Measurements from ENCODE around the gene ATR. TPM values are rescaled to one million over a fixed set of nuclear protein-coding genes. Genes with fewer than 3 reads are reported as not detected.

The ATR gene
- 10 to 100 TPM; 35.6 to 36.1 TPM for total RNA-seq

DNA sequence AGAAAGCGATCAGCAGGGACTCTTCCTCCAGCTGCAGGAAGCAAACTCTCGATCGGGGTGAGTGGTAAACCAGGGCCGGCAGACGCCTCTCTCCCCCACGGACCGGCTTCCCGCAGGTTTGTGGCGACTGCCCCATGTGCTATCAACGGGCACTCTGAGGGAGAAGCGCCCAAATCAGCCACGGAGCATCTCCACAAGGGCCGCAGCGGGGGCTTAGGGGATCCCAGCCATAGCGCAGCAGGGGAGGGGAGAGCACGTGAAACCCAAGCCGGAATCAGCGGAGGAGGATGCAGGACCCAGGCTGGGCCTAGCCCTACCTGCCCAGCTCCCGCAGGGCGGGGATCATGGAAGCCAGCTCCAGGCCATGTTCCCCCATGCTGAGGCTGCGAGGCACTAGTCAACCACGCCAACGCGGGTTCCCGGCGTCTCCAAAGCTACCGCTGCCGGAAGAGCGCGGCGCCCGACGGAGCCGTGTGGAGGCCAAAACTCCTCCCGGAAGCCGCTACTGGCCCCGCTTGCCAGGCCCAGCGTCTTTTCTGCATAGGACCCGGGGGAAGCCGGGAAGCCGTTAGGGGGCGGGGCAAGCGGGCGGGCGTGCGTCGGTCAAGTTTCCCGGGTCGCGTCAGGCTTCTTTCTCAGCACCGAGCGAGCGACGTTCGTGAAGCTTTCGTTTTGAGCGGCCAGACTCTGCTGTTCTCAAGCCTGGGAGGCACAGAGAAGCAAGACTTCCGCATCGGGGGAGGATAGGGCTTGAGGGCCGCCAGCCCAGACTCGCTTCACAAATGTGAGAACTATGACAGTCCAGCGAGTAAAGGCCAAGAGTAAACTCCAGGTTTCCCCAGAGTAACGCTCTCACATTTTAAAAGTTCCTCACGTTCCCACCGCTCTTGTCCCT lies at the start of gene ATR:
Gene ATR (minus strand): TSS at position 405 of the 895 bp plus-strand sequence. CDS start 29 bp downstream, at position 376.
- intact Hi-C loops (cut with DNase I) = loop anchor here (1.0 to 2.0 kb wide), 2 partner anchors 130 to 423 kb away; partner anchors contain the start of genes U2SURP and XRN1
- no peaks in the 10 kb centered on the region for H3K9me3 ChIP-seq
- no peaks in the 10 kb centered on the region for H3K27me3 ChIP-seq (replicated peaks; ENCODE audit: insufficient read depth)
- H3K4me1 ChIP-seq (replicated peaks) = no peaks in the 10 kb centered on the region
- WGBS = under 1% methylated on average over 52 of the region's 65 CpGs
- no peaks in the 10 kb centered on the region for H3K36me3 ChIP-seq
- TF ChIP-seq POLR2A (IDR thresholded peaks at IDR 0.05) (peak; percentile 75), POLR2AphosphoS5 (IDR thresholded peaks at IDR 0.05) (peak; percentile 98)
- TF ChIP-seq, protein P1, sequence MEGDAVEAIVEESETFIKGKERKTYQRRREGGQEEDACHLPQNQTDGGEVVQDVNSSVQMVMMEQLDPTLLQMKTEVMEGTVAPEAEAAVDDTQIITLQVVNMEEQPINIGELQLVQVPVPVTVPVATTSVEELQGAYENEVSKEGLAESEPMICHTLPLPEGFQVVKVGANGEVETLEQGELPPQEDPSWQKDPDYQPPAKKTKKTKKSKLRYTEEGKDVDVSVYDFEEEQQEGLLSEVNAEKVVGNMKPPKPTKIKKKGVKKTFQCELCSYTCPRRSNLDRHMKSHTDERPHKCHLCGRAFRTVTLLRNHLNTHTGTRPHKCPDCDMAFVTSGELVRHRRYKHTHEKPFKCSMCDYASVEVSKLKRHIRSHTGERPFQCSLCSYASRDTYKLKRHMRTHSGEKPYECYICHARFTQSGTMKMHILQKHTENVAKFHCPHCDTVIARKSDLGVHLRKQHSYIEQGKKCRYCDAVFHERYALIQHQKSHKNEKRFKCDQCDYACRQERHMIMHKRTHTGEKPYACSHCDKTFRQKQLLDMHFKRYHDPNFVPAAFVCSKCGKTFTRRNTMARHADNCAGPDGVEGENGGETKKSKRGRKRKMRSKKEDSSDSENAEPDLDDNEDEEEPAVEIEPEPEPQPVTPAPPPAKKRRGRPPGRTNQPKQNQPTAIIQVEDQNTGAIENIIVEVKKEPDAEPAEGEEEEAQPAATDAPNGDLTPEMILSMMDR (IDR thresholded peaks at IDR 0.05) = peak in 2 of 4 experiments; percentile 27 to 28
- peak; percentile 96 for DNase-seq (ENCODE audit: low spot score)
- H3K4me3 ChIP-seq = peak within 1 kb of the TSS; percentile 71 to 82
- H3K27ac ChIP-seq = peak within 1 kb of the TSS; percentile 88 to 95

DNA sequence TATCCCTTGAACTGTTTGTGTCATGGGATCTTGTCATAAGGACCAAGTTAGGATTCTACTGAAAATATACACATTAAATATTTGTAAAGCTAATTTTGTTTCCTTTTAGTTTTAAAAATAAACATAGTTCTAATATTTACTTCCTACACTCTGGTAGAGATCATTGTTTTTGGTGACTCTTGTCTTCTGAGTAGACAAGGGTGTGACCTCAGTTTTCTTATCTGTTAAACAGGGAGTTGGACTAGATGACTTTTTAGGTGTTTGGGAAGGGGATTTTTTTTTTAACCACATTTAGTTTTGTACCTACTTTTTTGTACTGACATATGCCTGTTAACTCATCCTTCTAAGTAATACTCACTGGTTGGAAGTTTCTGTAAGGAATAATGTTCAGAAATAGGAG lies 48.4 kb upstream of the ATR start:
- H3K4me3 ChIP-seq = no peak overlapping the region
- H3K4me1 ChIP-seq (replicated peaks) = no peaks in the 10 kb centered on the region
- H3K27me3 ChIP-seq (replicated peaks; ENCODE audit: insufficient read depth) = no peaks in the 10 kb centered on the region
- no peak overlapping the region for H3K27ac ChIP-seq
- TF ChIP-seq POLR2AphosphoS5 (IDR thresholded peaks at IDR 0.05) (no peak), POLR2A (IDR thresholded peaks at IDR 0.05) (no peak)
- TF ChIP-seq, protein P1 (IDR thresholded peaks at IDR 0.05) = no peak
- DNase-seq (ENCODE audit: low spot score) = no peak
- no peaks in the 10 kb centered on the region for H3K36me3 ChIP-seq
- intact Hi-C loops (cut with DNase I) = no loop called here
- H3K9me3 ChIP-seq = no peaks in the 10 kb centered on the region

DNA sequence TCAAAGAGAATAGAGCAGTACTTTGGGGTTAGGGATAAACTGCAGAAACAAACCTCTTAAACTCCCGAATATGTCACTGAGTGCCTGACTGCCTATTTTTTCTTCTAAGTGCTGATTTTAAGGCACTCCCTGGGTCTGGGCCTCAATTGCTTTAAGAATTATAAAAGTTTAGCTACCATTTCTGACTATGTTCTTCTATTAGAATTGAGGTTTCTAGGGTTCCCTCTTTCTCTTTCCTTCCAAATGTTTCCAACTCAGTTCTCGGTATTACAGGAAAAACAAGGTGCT lies 46.6 kb upstream of the ATR start:
- no peaks in the 10 kb centered on the region for H3K36me3 ChIP-seq
- DNase-seq (ENCODE audit: low spot score) = no peak
- no peaks in the 10 kb centered on the region for H3K4me1 ChIP-seq (replicated peaks)
- TF ChIP-seq, protein P1 (IDR thresholded peaks at IDR 0.05) = no peak
- TF ChIP-seq POLR2A (IDR thresholded peaks at IDR 0.05) (no peak), POLR2AphosphoS5 (IDR thresholded peaks at IDR 0.05) (no peak)
- intact Hi-C loops (cut with DNase I) = no loop called here
- whole genome bisulfite sequencing = 78% methylated on average over 2 of the region's 2 CpGs
- no peak overlapping the region for H3K27ac ChIP-seq
- no peaks in the 10 kb centered on the region for H3K27me3 ChIP-seq (replicated peaks; ENCODE audit: insufficient read depth)
- H3K4me3 ChIP-seq = no peak overlapping the region
- no peaks in the 10 kb centered on the region for H3K9me3 ChIP-seq

DNA sequence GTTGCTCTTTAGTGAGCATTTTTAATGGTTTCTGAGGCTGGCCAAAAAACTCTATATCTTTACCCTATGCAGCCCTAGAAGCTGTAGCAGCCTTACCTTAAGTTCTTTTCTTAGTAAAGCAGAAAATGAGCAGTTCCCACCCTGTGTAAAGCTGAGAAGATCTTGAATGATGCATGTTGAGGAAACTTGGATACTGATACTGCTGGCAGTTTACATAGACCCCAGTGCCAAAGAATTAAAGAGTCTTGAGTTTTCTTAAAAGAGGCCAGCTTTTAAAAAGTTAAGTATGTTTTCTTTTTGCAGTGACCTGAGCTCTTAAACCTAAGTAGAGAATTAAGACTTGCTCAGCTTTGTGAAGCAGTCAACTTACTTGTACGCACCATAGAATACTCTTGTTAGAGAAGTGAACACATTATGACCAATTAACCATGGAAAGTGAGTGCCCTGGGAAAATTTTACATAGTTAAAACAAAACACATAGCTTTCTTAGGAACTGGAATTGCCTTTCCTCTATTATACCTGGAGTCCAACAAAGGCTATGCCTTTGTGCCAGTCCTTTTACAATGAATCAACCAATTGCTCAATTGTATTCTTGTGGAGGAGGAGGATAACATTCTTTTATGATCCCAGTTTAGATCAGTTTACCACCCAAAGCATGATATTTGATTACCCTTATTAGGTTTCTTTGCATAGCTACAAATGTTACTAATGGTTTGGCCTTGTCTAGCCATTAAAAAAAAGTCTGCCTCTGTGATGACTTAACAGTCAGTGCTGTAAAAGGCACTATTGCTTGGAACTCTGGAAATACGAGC lies 46.0 kb upstream of the ATR start:
- DNase-seq (ENCODE audit: low spot score) = no peak
- Histone ChIP-seq H3K27ac (no peak overlapping the region), H3K36me3 (no peaks in the 10 kb centered on the region), H3K27me3 (replicated peaks; ENCODE audit: insufficient read depth) (no peaks in the 10 kb centered on the region), H3K4me3 (no peak overlapping the region), H3K9me3 (no peaks in the 10 kb centered on the region), H3K4me1 (replicated peaks) (no peaks in the 10 kb centered on the region)
- intact Hi-C loops (cut with DNase I) = no loop called here
- 71% methylated on average over 2 of the region's 2 CpGs for WGBS
- TF ChIP-seq POLR2A (IDR thresholded peaks at IDR 0.05) (no peak), POLR2AphosphoS5 (IDR thresholded peaks at IDR 0.05) (no peak)
- TF ChIP-seq, protein P1 (IDR thresholded peaks at IDR 0.05) = no peak

Measured in prostate gland (tissue), 2 donors.